ENCODE results near the gene PDF. TPM values are rescaled to one million over a fixed set of nuclear protein-coding genes. Genes with fewer than 3 reads are reported as not detected.

The PDF gene
- total RNA-seq, 1 donor from 2014 or later: 44.9 TPM

DNA sequence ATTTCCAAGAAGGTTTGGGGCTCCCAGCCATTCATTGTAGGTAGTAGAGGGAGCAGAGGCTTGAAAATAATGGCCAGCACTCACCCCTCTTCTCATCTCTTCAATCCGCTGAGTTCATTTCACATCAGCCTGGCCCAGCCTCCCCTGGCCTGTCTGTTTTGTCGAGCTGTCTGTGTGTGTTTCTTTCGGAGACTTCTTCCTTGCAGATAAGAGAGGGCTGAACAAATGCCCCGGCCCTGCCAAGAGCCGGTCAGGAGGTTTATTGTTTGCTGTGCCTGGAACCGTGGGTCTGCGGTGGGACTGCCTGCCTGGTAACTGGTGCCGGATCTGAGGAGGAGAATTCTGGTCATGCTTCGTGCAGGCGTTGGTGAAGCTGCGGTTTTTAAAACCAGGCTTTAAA, 15.9 kb downstream of the PDF start:
- Histone ChIP-seq H3K27ac (no peak overlapping the region), H3K4me1 (peaks cover 21% of the 10 kb centered on the region), H3K9me3 (no peaks in the 10 kb centered on the region), H3K27me3 (no peaks in the 10 kb centered on the region), H3K36me3 (peaks cover 0 to 46% of the 10 kb centered on the region in 2 donors), H3K4me3 (no peak overlapping the region)
- no peak for TF ChIP-seq POLR2A (IDR thresholded peaks at IDR 0.05)
- DNase-seq (ENCODE audit: extremely low spot score in 2 of 2): no peak
- intact Hi-C loops (cut with DNase I): no loop called here

DNA sequence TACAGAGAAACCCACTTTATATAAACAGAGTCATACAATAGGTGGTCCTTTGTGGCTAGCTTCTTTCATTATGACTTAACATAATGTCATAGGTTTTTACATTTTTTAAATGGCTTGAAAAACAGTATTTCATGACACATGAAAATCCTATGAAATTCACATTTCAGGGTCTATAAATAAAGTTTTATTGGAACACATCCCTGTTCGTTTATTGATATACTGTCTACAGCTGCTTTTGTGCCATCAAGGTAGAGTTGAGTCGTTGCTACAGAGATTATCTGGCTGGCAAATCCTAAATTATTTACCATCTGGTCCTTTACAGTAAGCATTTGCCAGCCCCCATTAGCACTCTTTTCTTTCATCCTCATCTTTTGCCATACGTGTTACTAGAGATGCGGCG, 16.9 kb downstream of the PDF start:
- no peaks in the 10 kb centered on the region for H3K9me3 ChIP-seq
- no peak overlapping the region for H3K4me3 ChIP-seq
- H3K36me3 ChIP-seq: peaks cover 0 to 36% of the 10 kb centered on the region in 2 donors
- intact Hi-C loops (cut with DNase I): no loop called here
- H3K4me1 ChIP-seq: peaks cover 21% of the 10 kb centered on the region
- H3K27ac ChIP-seq: no peak overlapping the region
- no peak for TF ChIP-seq POLR2AphosphoS5 (IDR thresholded peaks at IDR 0.05; ENCODE audit: insufficient read depth in 1 of 2, low read depth in 1 of 2)
- no peak for TF ChIP-seq POLR2A (IDR thresholded peaks at IDR 0.05)
- TF ChIP-seq, protein P1, sequence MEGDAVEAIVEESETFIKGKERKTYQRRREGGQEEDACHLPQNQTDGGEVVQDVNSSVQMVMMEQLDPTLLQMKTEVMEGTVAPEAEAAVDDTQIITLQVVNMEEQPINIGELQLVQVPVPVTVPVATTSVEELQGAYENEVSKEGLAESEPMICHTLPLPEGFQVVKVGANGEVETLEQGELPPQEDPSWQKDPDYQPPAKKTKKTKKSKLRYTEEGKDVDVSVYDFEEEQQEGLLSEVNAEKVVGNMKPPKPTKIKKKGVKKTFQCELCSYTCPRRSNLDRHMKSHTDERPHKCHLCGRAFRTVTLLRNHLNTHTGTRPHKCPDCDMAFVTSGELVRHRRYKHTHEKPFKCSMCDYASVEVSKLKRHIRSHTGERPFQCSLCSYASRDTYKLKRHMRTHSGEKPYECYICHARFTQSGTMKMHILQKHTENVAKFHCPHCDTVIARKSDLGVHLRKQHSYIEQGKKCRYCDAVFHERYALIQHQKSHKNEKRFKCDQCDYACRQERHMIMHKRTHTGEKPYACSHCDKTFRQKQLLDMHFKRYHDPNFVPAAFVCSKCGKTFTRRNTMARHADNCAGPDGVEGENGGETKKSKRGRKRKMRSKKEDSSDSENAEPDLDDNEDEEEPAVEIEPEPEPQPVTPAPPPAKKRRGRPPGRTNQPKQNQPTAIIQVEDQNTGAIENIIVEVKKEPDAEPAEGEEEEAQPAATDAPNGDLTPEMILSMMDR (IDR thresholded peaks at IDR 0.05): no peak
- H3K27me3 ChIP-seq: no peaks in the 10 kb centered on the region
- no peak for DNase-seq (ENCODE audit: extremely low spot score in 2 of 2)

DNA sequence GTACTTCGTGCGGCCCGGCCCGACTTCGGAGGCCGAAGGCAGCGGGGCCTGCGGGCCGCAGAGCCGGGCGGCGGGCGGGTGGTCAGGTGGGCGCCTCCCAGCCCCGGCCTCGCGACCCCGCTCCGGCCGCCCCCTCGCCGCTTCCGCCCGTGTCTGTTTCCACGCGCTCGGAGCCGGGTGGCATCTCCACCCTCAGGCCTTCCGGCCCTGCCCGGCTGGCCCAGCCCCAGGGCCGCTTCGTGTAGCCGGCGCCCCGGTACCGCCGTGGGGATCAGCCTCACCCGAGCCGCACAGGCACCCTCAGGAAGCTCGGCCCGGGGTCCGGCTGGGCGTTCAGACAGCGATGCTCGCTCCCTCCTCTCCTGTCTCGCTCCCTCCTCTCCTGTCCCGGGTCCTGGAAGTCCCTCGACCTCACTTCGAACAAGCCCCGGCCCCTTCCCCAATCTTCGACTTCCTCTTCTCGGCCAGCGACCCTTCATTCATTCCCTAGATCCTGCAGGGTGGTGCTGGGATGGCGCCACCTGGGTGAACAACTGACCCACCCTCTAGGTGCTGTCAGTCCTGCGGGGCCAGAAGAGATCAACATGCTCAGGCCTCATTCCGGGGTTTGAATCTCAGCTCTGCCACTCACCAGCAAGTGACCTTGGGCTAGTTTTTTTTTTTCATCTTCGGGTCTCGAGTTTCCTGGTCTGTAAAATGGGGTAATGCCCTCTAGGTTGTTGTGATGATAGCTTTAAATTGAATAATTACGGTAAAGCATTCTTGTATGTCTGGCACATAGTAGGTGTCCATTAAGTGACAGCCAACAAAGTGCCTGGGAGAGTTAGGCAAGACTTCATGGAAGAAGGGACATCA, 18.6 kb downstream of the PDF start:
- H3K27ac ChIP-seq: peak overlapping the region; percentile 86
- H3K4me1 ChIP-seq: peaks cover 21% of the 10 kb centered on the region
- peaks cover 0 to 22% of the 10 kb centered on the region in 2 donors for H3K36me3 ChIP-seq
- intact Hi-C loops (cut with DNase I): no loop called here
- no peaks in the 10 kb centered on the region for H3K9me3 ChIP-seq
- peak overlapping the region; percentile 93 to 97 for H3K4me3 ChIP-seq
- H3K27me3 ChIP-seq: no peaks in the 10 kb centered on the region
- TF ChIP-seq POLR2A (IDR thresholded peaks at IDR 0.05): no peak
- TF ChIP-seq POLR2AphosphoS5 (IDR thresholded peaks at IDR 0.05; ENCODE audit: insufficient read depth in 1 of 2, low read depth in 1 of 2): no peak
- TF ChIP-seq, protein P1 (IDR thresholded peaks at IDR 0.05): no peak
- no peak for DNase-seq (ENCODE audit: extremely low spot score in 2 of 2)

DNA sequence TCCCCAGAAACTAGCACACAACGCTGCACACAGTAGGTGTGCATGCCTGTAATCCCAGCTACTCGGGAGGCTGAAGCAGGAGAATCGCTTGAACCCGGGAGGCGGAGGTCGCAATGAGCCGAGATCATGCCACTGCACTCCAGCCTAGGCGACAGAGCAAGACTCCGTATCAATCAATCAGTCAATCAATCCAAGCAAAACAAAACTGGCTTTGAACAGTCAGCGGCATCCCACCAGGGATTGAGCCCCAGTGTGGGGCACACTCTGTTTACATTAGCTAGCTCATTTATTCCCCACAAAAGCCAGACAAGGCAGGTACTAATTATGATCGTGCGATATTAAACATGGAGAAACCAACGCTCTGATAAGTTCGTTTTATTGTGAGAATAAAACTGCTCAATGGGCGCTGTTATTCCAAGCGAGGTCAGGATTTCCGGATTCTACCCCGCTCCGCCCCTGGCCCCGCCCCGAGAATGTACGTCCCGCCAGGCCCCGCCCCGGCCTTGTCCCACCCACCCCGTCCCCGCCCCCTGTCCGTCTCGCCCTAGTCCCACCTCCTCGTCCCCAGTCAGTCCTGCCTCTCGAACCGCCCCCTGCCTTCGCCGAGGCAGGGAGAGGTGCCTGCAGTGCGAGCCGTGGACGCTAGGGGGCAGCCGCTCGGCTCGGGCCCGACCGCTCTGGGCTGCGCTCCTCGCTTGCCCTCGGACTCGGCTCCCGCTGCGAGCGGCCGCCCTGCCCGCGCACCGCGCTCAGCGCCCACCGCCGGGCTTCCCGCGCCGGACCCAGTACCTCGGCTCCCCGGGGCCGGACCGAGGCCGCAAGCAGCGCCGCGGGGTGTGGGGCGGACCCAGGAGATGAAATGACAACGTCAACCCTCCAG, 19.5 kb downstream of the PDF start, which contains the start of gene VPS4A:
TSS of gene VPS4A (plus strand) at position 698 of the 880 bp plus-strand sequence. CDS start at position 860, 162 bp downstream.
- Histone ChIP-seq H3K27me3 (no peaks in the 10 kb centered on the region), H3K4me1 (peaks cover 21% of the 10 kb centered on the region), H3K27ac (peak within 1 kb of the TSS; percentile 86), H3K4me3 (peak within 1 kb of the TSS; percentile 93 to 97), H3K36me3 (peaks cover 0 to 14% of the 10 kb centered on the region in 2 donors), H3K9me3 (no peaks in the 10 kb centered on the region)
- DNase-seq (ENCODE audit: extremely low spot score in 2 of 2): no peak
- intact Hi-C loops (cut with DNase I): no loop called here
- peak in 1 of 2 donors; percentile 43 for TF ChIP-seq POLR2A (IDR thresholded peaks at IDR 0.05)
- TF ChIP-seq POLR2AphosphoS5 (IDR thresholded peaks at IDR 0.05; ENCODE audit: insufficient read depth in 1 of 2, low read depth in 1 of 2): peak in 1 of 2 donors; percentile 37
- TF ChIP-seq, protein P1 (IDR thresholded peaks at IDR 0.05): peak; percentile 68 to 82 (median 80)

DNA sequence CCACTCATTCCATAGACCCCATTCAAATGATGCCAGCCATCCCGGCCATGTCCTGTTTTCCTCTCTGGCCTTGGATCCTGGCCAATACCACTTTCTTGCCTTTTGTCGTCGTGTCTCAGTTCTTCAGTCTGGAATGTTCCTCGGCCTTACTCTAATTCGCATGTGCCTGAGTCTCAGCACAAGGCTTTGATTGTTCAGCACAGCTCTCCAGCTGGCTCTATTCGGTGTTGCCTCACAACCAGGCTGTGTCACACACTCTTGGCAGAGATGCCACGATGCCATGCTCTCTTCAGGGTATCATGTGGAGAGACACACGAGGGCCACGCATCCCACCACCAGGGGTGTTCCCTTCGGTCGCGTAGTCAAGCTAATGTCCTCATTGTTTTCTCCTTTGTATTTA, 21.1 kb downstream of the PDF start:
- DNase-seq (ENCODE audit: extremely low spot score in 2 of 2): no peak
- H3K4me3 ChIP-seq: no peak overlapping the region
- peaks cover 0 to 8% of the 10 kb centered on the region in 2 donors for H3K36me3 ChIP-seq
- no peaks in the 10 kb centered on the region for H3K9me3 ChIP-seq
- no peak overlapping the region for H3K27ac ChIP-seq
- H3K27me3 ChIP-seq: no peaks in the 10 kb centered on the region
- peaks cover 21% of the 10 kb centered on the region for H3K4me1 ChIP-seq
- TF ChIP-seq, protein P1 (IDR thresholded peaks at IDR 0.05): no peak
- TF ChIP-seq POLR2A (IDR thresholded peaks at IDR 0.05): no peak
- no peak for TF ChIP-seq POLR2AphosphoS5 (IDR thresholded peaks at IDR 0.05; ENCODE audit: insufficient read depth in 1 of 2, low read depth in 1 of 2)
- intact Hi-C loops (cut with DNase I): no loop called here
